Subcutaneous adipose tissue (tissue), 4 donors: Measurements from ENCODE around the gene PTPRG. TPM values are rescaled to one million over a fixed set of nuclear protein-coding genes. Genes with fewer than 3 reads are reported as not detected.

Experiments used
- CTCF ChIP-seq: fragments of 450-650 bp; IDR thresholded peaks from one replicate; pipeline ENCODE4 v1.5.1; 2016; ENCODE audit warnings: low read depth, mild to moderate bottlenecking, control low read depth, antibody characterized with exemption, moderate library complexity
- total RNA-seq, 4 donors: library from RNA; depleted of rRNA; stranded (reverse); fragments of >200 nt; gene quantifications; one replicate each; pipeline ENCODE4 v1.1.0, GENCODE V29; 2016

PTPRG gene
- total RNA-seq, 4 donors from 2014 or later: 115 to 164 (median 159) TPM

DNA sequence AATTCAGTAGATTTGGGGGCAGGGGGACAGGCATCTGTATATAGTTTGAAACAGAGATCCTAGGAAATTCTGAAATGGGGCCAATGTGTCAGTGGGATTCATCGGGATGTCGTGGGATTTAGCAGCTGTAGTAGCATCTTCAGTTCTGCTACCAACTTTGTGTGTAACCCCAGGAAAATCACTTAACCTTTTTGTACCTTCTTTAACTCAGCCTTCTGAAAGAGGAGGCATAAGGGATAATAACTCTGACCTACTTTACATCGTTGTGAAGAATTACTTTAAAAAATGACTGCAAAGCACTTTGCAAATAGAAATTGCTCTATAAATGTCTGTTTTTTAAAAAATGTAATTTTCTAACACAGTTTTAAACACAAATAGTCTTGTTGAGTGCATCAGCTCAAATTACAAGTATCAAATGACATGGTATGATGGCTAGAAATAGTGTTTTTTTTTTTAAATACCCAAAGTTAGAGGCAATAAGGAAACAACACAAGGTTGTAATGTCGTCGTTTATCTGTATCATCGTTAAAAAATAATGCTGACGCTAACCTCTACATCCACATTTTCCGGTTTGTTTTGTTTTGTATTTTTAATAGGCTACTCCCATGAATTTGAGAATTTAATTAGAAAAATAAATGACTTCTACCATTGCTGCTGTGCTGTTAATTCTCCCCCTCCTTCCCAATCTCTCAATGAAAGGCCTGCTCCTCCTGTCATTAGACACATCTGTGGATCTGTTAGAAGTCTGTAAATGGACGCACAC lies 338.5 kb downstream of the PTPRG start:
- TF ChIP-seq CTCF: no peak

DNA sequence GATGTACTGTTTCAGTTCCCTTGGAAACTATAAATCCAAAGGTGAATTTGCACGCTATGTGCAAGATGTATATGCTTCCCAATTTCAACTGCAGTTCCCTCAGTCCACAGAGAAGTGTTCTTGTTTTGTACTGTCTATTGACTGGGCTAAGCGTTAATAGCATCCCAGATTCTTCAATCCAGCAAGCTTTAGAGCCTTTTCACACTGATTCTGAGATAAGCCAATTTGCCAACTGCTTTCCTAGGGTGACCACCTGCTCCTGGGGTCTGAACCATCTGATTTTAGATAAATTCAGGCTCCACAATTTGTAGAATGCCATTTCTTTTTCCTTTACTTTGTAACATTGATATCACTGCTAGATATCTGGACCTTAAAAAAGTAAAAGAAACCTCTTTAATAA lies 340.1 kb downstream of the PTPRG start:
- TF ChIP-seq CTCF: no peak

DNA sequence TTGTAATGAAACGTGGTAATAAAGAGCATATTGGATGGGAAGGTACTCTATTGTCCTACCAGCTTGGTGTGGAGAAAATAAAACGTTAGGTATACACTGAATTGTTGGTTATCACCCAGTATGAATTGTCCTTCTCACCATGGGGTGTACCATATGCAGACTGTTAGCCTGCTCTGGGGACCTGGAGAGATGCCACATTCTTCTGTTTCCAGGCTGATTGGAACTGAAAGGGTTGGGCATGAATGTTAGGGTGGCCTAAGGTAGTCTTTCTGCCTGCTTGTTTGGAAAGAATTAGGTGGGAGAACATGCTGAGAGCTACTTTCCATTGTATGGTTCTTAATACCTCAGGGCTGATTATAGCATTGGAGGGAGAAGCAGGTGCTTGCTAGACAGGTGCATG lies 340.6 kb downstream of the PTPRG start:
- TF ChIP-seq CTCF: no peak

DNA sequence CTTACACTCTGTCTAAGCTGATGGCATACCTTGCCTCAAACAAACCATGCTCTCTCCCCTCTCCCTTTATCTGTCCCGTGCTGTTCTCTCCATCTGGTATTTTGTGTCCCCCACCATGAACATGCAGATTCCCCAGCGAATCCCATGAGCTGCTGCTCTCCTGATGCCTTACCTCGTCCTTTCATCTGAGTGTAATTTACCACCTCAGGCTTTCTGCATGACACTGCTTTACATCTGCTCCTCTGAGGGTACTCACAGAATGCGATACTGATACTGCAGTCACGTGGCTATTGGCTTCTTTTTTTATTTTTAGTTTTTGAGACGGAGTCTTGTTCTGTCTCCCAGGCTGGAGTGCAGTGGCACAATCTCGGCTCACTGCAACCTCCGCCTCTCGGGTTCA lies 341.7 kb downstream of the PTPRG start:
- no peak for TF ChIP-seq CTCF

DNA sequence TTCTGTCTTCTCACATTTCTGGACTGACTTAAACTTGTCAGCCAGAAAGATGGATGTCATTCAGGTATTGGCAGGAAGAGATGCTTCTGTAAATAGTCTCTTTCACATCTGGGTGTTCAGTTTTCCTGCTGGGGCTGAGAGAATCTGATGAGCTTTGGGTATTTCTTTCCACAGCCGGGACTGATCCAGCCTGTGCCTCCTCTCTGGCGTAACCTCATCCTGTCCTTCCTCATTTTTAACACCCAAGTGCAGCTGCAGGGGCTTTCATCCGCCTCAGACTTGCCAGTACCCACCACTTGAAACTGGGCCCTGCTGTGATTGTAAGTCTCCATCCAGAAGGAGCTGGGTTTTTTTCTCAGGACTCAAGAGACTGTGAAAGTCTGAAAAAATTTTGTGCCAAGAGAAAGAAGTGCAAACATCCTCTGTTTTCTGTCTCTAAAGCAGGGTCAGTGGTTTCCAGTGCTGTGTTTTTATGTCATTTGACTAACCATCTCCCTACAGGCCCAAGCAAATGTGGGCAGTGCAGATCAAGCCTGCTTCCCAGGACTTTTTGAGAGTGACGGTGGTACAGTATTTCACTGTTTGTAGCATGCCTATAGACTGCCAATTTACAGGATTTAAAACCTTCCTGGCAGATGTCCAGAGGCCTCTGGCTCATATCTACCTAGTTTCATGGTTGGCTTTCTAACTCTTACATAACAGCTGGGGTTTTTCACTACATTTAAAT lies 342.7 kb downstream of the PTPRG start:
- TF ChIP-seq CTCF: no peak

DNA sequence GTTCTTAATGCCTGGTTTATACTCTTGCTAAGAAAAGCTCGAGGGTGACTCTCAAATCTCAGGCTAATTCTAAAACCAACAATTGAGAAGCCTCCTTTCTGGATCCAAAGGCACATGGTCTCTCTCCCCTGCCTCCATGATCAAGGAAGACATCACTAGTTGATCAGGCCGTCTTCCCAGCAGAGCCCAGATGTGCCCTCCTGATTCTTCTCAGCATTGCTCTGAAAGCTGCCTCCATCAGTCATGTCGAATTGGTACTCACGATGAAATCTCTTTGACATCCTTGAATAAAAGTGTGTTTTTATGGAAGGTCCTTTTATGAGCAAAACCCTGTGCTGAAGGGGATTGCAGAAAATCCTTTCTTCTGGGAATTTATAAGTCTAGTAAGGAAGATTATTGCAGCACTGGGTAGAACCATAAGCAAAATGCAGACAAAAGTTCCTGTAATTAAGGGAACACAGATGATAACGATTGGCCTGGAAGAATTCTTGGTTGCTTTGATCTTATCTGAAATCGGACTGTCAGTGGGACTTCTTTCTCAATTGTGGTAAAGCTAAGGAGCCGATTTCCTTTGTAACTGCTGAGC lies 345.9 kb downstream of the PTPRG start:
- TF ChIP-seq CTCF: no peak

GRCh38 chr3:61908382-61908781 lies 347.0 kb downstream of the PTPRG start:
- no peak for TF ChIP-seq CTCF
